ENCODE data around the gene RAP1GAP2. TPM values are rescaled to one million over a fixed set of nuclear protein-coding genes. Genes with fewer than 3 reads are reported as not detected.
"Not testable (repeated sequence)": the region's sequence is repeated elsewhere in the genome, so short reads cannot be mapped to it uniquely, and the experiment has no call there.

The RAP1GAP2 gene
- polyA plus RNA-seq, 1 of the 3 experiments (the other 2 are of a cell fraction) = 22.0 TPM

- CTCF ChIA-PET = interaction anchor here (1.3 to 3.4 kb wide), 3 partner anchors 17 to 100 kb away, joined by 3 to 14 read pairs (median 5); no protein-coding TSS in a partner anchor
- Histone ChIP-seq H3K4me2 (0 out of 2 replicates have a peak overlapping the region, but pooled peaks have one; percentile 18), H3K27ac (ENCODE audit: low read depth in 2 of 2, low read length in 1 of 2) (peak overlapping the region in 1 of 2 experiments; percentile 61; a peak in 2 of 4 replicates), H2AFZ (ENCODE audit: low read depth) (0 out of 2 replicates have a peak overlapping the region, but pooled peaks have one; percentile 23), H3K9me3 (no peaks in the 10 kb centered on the region), H4K20me1 (ENCODE audit: insufficient read depth) (no peaks in the 10 kb centered on the region), H3K36me3 (replicated peaks in 1 of 2; ENCODE audit: control insufficient read depth in 1 of 2, insufficient read depth in 2 of 2, low read length in 1 of 2) (peaks cover 5 to 15% of the 10 kb centered on the region in 2 experiments), H3K9ac (no peak overlapping the region), H3K4me1 (ENCODE audit: control insufficient read depth in 1 of 2, insufficient read depth in 2 of 2, low read depth in 1 of 2, low read length in 1 of 2) (peaks cover 0 to 5% of the 10 kb centered on the region in 2 experiments; a peak in 2 of 4 replicates), H3K9me2 (no peaks in the 10 kb centered on the region), H3K27me3 (ENCODE audit: insufficient read depth) (no peaks in the 10 kb centered on the region), H3F3A (replicated peaks; ENCODE audit: insufficient read depth) (peaks cover 18% of the 10 kb centered on the region), H3K79me2 (ENCODE audit: insufficient read depth) (no peaks in the 10 kb centered on the region), H3K4me3 (ENCODE audit: low read depth in 2 of 2, low read length in 1 of 2) (no peak overlapping the region)
- TF ChIP-seq FOXM1 (IDR thresholded peaks at IDR 0.05; ENCODE audit: low read depth) = no peak
- no peak for TF ChIP-seq SMC3 (IDR thresholded peaks at IDR 0.05; ENCODE audit: low read depth, low read length)
- peak; percentile 21; the same call in 1 of the 2 replicates for TF ChIP-seq PBX3 (IDR thresholded peaks at IDR 0.05)
- no peak for TF ChIP-seq ELF1 (IDR thresholded peaks at IDR 0.05)
- TF ChIP-seq POLR2AphosphoS5 (IDR thresholded peaks at IDR 0.05; ENCODE audit: low read depth, low read length) = no peak
- TF ChIP-seq FOSL2 (IDR thresholded peaks at IDR 0.05; ENCODE audit: borderline replicate concordance, low read depth) = peak; percentile 58; the same call in 1 of the 2 replicates
- no peak for TF ChIP-seq EZH2phosphoT487 (IDR thresholded peaks at IDR 0.05; ENCODE audit: borderline replicate concordance, low read depth)
- TF ChIP-seq JUND (IDR thresholded peaks at IDR 0.05) = peak; percentile 54
- POLR2A ChIA-PET = no interaction called here
- no peak for DNase-seq
- WGBS (ENCODE audit: low lambda C conversion rate) = 44% methylated on average over 7 of the region's 7 CpGs
Measured at GRCh38 chr17:3030096-3030495, 233.9 kb downstream of the RAP1GAP2 start.

GRCh38 chr17:3030852-3031470, 234.7 kb downstream of the RAP1GAP2 start:
- H3K9me2 ChIP-seq; H3K4me1 ChIP-seq (ENCODE audit: control insufficient read depth in 1 of 2, insufficient read depth in 2 of 2, low read depth in 1 of 2, low read length in 1 of 2); H3K9ac ChIP-seq; DNase-seq; H3K9me3 ChIP-seq; H3K27me3 ChIP-seq (ENCODE audit: insufficient read depth); H3K79me2 ChIP-seq (ENCODE audit: insufficient read depth); H3K4me2 ChIP-seq; H3K4me3 ChIP-seq (ENCODE audit: low read depth in 2 of 2, low read length in 1 of 2); H4K20me1 ChIP-seq (ENCODE audit: insufficient read depth); H2AFZ ChIP-seq (ENCODE audit: low read depth): not testable (repeated sequence)
- peak overlapping the region in 1 of 2 experiments; percentile 61; a peak in 2 of 4 replicates for H3K27ac ChIP-seq (ENCODE audit: low read depth in 2 of 2, low read length in 1 of 2)
- H3K36me3 ChIP-seq (replicated peaks in 1 of 2; ENCODE audit: control insufficient read depth in 1 of 2, insufficient read depth in 2 of 2, low read length in 1 of 2) = peaks cover 5 to 15% of the 10 kb centered on the region in 2 experiments
- ChIA-PET CTCF (interaction anchor here (0.9 to 1.4 kb wide), 3 partner anchors 18 to 101 kb away, joined by 3 to 5 read pairs (median 3); no protein-coding TSS in a partner anchor), POLR2A (interaction anchor here (0.5 to 1.1 kb wide), 2 partner anchors 9 to 17 kb away, joined by 3 to 4 read pairs; no protein-coding TSS in a partner anchor)
- peaks cover 18% of the 10 kb centered on the region for H3F3A ChIP-seq (replicated peaks; ENCODE audit: insufficient read depth)
- WGBS (ENCODE audit: low lambda C conversion rate) = 93% methylated on average over 9 of the region's 14 CpGs

Measured in SK-N-SH (cell line).